Upper lobe of left lung (tissue), 4 donors: ENCODE results near the gene BCL2L14.

ENCODE experiments used
- POLR2A ChIP-seq, 4 donors: fragments of 450-650 bp; IDR thresholded peaks; one replicate each; pipeline ENCODE4 v1.5.1; 2016 to 2017; ENCODE audit warnings: antibody characterized with exemption in 4 of 4, mild to moderate bottlenecking in 2 of 4
- TF ChIP-seq, protein P1 (sequence below), 6 experiments: fragments of 450-650 bp in 4 of 6; fragments of 200-600 bp in 2 of 6; sonication (generic) in 2 of 6; IDR thresholded peaks; one replicate each; pipeline ENCODE4 v1.5.1; 2016 to 2019; ENCODE audit warnings: antibody characterized with exemption in 6 of 6

DNA sequence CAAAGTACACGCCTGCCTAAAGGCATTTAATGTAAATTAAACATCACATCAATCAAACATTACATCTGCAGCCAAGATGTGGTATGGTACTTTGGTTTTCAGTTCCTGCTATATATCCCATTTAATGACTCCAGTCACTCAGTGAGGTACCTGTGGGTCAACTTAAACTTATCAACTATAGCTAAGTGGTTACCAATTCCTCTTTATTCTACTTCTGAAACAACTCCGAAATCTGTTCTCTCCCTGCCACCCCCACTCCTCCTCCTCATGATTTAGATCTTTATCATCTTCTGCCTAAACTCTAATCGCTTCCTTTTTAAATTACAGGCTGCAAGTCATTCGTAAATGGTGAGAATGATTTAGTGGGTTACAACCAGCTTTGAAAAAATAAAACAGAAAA, 57.9 kb downstream of the BCL2L14 start:
- TF ChIP-seq, protein P1, sequence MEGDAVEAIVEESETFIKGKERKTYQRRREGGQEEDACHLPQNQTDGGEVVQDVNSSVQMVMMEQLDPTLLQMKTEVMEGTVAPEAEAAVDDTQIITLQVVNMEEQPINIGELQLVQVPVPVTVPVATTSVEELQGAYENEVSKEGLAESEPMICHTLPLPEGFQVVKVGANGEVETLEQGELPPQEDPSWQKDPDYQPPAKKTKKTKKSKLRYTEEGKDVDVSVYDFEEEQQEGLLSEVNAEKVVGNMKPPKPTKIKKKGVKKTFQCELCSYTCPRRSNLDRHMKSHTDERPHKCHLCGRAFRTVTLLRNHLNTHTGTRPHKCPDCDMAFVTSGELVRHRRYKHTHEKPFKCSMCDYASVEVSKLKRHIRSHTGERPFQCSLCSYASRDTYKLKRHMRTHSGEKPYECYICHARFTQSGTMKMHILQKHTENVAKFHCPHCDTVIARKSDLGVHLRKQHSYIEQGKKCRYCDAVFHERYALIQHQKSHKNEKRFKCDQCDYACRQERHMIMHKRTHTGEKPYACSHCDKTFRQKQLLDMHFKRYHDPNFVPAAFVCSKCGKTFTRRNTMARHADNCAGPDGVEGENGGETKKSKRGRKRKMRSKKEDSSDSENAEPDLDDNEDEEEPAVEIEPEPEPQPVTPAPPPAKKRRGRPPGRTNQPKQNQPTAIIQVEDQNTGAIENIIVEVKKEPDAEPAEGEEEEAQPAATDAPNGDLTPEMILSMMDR (IDR thresholded peaks at IDR 0.05), result no peak
- no peak for TF ChIP-seq POLR2A (IDR thresholded peaks at IDR 0.05)
